GM12891 (cell line): ENCODE data around the gene ARL5B.

Source experiments
- PAX5 ChIP-seq: IDR thresholded peaks from 2 replicates; pipeline ENCODE4 v1.6.1; 2011; ENCODE audit warnings: low read length, moderate library complexity, mild to moderate bottlenecking; ENCODE audit not compliant: insufficient read depth, severe bottlenecking
- POLR2AphosphoS5 ChIP-seq: IDR thresholded peaks from 2 replicates; pipeline ENCODE4 v1.6.1; 2011; ENCODE audit warnings: low read depth, low read length, control low read depth
- TAF1 ChIP-seq: IDR thresholded peaks from 2 replicates; pipeline ENCODE4 v1.6.1; 2011; ENCODE audit warnings: low read depth, low read length, control low read depth

DNA sequence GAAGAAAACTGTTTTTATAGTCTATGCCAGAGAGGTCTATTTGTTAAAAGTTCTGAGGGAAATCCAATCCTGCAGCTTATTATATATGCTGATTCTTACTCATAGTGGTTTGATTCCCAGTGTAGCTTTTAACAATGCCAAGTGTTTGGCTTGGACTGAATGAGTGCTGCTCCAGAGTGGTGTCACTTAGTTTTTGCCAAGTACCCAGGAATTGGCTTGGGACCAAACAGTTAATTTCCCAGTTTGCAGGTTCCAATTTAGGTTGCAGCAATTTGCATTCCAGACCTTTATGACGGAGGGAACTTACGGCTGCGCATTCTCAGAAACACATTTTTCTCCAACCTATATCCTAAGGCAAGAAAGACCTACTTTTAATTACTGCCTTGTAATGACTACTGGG is 40.2 kb upstream of the ARL5B start:
- TF ChIP-seq POLR2AphosphoS5 = no peak
- TF ChIP-seq TAF1 = no peak
- no peak for TF ChIP-seq PAX5
